Activated T-cell treated with anti-CD3 and anti-CD28 coated beads, Interleukin-2, amount 50 U/mL, for 24 hours (primary cell): ENCODE results near the gene SELENOO.
A peak's percentile ranks its signal among the peaks of the same experiment; 100 is the strongest.

Experiments used
- DNase-seq: peaks from one replicate; pipeline ENCODE4 v3.0.0-alpha.2; 2020
- H3K27ac Mint-ChIP-seq: 2 replicates; pipeline ENCODE4 v1.8.0; 2020; ENCODE audit warnings: mild to moderate bottlenecking, mixed read lengths
- H3K27me3 Mint-ChIP-seq: 2 replicates; pipeline ENCODE4 v1.8.0; 2020; ENCODE audit warnings: mixed read lengths
- H3K36me3 Mint-ChIP-seq: 2 replicates; pipeline ENCODE4 v1.8.0; 2020; ENCODE audit warnings: low read depth, mixed read lengths
- H3K4me1 Mint-ChIP-seq: 2 replicates; pipeline ENCODE4 v1.8.0; 2020; ENCODE audit warnings: low read depth, mixed read lengths
- H3K4me3 Mint-ChIP-seq: 2 replicates; pipeline ENCODE4 v1.8.0; 2020; ENCODE audit warnings: mild to moderate bottlenecking, moderate library complexity, mixed read lengths
- H3K9me3 Mint-ChIP-seq: 2 replicates; pipeline ENCODE4 v1.8.0; 2020; ENCODE audit warnings: mixed read lengths

The SELENOO gene

GRCh38 chr22:50188356-50188755 lies 12.5 kb upstream of the SELENOO start:
- H3K9me3 Mint-ChIP-seq: no peaks in the 10 kb centered on the region
- no peak for DNase-seq
- H3K27me3 Mint-ChIP-seq: peaks cover 2% of the 10 kb centered on the region
- H3K36me3 Mint-ChIP-seq: peaks cover 46% of the 10 kb centered on the region
- H3K4me1 Mint-ChIP-seq: peaks cover 58% of the 10 kb centered on the region
- H3K4me3 Mint-ChIP-seq: peak overlapping the region; percentile 93
- H3K27ac Mint-ChIP-seq: peak overlapping the region; percentile 79

GRCh38 chr22:50189184-50189848 lies 11.5 kb upstream of the SELENOO start:
- no peak for DNase-seq
- Mint-ChIP-seq H3K9me3 (no peaks in the 10 kb centered on the region), H3K27me3 (peaks cover 2% of the 10 kb centered on the region), H3K36me3 (peaks cover 56% of the 10 kb centered on the region), H3K4me1 (peaks cover 58% of the 10 kb centered on the region), H3K4me3 (peak overlapping the region; percentile 88), H3K27ac (peak overlapping the region; percentile 96)

DNA sequence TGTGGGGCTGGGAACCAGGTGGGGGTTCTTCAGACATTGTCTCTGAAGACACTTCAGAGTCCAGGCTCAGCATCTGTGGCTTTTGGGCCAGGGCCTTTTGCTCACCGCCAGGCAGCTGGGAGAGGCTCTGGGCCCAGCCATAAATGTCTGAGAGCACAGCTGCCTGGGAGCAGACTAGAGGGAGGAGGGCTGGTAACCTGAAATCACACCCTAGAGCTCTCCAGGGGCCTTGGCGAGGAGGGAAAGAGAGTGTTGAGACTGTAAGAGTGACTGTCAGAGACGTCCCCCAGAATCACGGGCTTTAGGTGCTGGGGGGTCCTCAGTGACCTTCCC lies 11.0 kb upstream of the SELENOO start:
- Mint-ChIP-seq H3K4me1 (peaks cover 55% of the 10 kb centered on the region), H3K9me3 (no peaks in the 10 kb centered on the region), H3K4me3 (peak overlapping the region; percentile 88), H3K27me3 (no peaks in the 10 kb centered on the region), H3K36me3 (peaks cover 59% of the 10 kb centered on the region), H3K27ac (peak overlapping the region; percentile 96)
- no peak for DNase-seq

GRCh38 chr22:50190182-50190940 lies 10.4 kb upstream of the SELENOO start:
- Mint-ChIP-seq H3K36me3 (peaks cover 65% of the 10 kb centered on the region), H3K9me3 (no peaks in the 10 kb centered on the region), H3K4me1 (peaks cover 54% of the 10 kb centered on the region), H3K27ac (peak overlapping the region; percentile 96), H3K27me3 (no peaks in the 10 kb centered on the region), H3K4me3 (peak overlapping the region; percentile 88)
- DNase-seq: peak; percentile 89

DNA sequence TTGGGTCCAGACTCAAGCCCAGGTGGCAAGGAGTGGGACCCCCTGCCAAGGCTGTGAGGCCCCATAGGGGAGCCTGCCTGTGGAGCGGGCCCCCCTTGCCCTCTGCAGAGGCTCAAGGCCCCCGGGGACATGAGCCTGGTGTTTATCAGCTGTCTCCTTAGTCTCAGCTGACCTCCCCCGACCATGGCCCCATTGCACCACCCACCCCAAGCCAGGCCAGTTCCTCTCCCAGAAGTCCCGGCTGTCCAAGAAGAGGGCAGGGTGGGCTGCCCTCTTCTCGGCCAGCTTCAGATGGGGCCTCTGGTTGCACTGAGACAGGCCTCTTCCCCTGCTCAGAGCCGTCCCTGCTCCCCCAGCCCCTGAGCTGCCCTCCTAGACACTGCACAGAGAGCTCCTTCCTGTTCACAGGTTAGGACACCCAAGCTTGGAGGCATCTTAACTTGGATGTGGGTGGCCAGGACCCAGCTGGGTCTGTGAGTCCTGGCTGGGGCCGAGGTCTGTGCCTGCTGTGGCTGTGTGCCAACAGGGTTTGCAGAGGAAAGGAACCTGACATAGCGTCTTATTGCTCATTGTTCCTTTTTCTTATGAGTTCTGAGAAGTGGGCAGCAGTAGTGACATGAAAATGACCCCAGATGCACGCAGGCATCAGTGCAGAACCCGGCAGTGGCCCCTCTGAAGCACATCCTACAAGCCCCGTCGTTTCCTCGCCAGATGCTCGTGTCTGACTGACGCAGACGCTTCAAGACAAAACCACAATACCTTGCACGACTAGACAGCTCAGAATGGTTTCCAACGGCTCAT lies 9.7 kb upstream of the SELENOO start:
- peak overlapping the region; percentile 96 for H3K27ac Mint-ChIP-seq
- H3K4me1 Mint-ChIP-seq: peaks cover 53% of the 10 kb centered on the region

DNA sequence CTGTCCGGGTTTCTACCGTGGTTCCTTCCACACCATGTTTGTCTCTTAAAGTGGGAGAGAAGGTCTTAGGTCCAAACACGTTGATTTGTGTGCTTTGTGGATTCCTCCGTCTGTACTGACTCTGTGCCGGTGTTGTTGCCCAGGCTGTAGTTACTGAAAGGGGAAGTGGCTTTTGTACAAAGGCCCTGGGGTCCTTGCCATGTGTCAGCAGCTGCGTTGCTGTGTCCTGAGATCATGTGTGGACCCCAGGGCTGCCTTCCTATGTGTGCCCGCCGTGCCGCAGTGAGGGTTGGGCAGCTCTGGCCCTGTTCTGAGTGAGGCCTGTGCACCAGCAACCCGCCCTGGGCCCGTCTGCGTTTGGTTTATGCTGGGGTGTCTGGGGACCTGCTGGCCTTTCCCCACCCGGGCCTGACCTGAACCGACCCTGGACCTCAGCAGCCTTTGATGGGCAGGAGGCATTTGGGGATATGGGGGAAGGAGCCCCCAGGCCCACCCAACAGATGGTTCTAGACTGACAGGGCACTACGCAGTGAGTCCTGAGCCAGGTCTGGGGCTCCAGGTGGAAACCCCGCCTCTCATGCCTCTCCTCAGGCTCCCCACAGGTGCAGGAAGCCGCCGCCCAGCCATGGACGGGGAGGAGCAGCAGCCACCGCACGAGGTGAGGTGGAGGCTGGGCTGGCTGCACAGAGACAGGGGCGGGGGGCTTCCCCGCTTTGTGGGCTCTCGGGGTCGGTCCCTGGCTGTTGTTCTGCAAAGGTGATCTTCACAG lies 8.2 kb upstream of the SELENOO start:
- Mint-ChIP-seq H3K27ac (peak overlapping the region; percentile 96), H3K4me3 (peak overlapping the region; percentile 88), H3K36me3 (peaks cover 75% of the 10 kb centered on the region), H3K27me3 (no peaks in the 10 kb centered on the region), H3K4me1 (peaks cover 45% of the 10 kb centered on the region), H3K9me3 (no peaks in the 10 kb centered on the region)
- peak; percentile 56 for DNase-seq

More for the DNA sequence above, 9.7 kb upstream of the SELENOO start:
- Mint-ChIP-seq H3K36me3 (peaks cover 73% of the 10 kb centered on the region), H3K4me3 (peak overlapping the region; percentile 88), H3K27me3 (no peaks in the 10 kb centered on the region), H3K9me3 (no peaks in the 10 kb centered on the region)
- DNase-seq: peak; percentile 76

GRCh38 chr22:50193621-50194020 lies 7.2 kb upstream of the SELENOO start:
- H3K4me3 Mint-ChIP-seq: no peak overlapping the region
- peak overlapping the region; percentile 40 for H3K27ac Mint-ChIP-seq
- no peaks in the 10 kb centered on the region for H3K9me3 Mint-ChIP-seq
- no peak for DNase-seq
- H3K27me3 Mint-ChIP-seq: no peaks in the 10 kb centered on the region
- peaks cover 73% of the 10 kb centered on the region for H3K36me3 Mint-ChIP-seq
- peaks cover 38% of the 10 kb centered on the region for H3K4me1 Mint-ChIP-seq

DNA sequence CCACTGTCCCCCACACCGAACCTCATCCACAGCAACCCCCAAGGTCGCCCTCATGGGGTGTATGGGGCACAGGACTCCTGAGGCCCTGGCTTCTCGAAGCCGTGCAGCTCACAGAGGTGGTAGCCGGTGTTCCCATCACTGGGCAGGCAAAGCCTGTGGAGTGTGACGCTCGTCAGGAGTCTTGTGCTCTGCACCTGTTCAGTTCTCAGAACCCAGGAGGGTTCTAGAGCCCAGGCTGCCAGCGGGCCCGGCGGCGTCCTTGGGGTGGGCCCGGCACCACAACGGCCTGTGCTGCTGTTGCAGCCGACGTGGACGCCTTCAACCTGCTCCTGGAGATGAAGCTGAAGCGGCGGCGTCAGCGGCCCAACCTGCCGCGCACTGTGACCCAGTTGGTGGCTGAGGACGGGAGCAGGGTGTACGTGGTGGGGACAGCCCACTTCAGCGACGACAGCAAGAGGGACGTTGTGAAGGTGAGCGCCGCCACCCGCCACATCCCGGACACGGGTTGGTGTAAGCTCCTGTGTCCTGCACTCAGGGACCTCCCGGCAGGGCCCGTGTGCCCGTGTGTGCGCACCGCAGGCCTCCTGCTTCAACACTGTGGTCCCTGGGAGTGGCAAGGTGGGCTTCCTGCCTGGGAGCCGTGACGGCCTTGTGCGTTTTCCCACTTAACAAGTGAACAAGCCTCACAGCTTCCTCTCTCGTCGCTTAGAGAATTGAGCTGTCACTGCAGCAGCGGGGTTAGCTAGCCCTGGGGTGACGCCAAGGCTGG lies 6.6 kb upstream of the SELENOO start:
- Mint-ChIP-seq H3K36me3 (peaks cover 73% of the 10 kb centered on the region), H3K4me1 (peaks cover 32% of the 10 kb centered on the region), H3K9me3 (no peaks in the 10 kb centered on the region), H3K27me3 (no peaks in the 10 kb centered on the region), H3K4me3 (no peak overlapping the region), H3K27ac (peak overlapping the region; percentile 40)
- no peak for DNase-seq

- H3K9me3 Mint-ChIP-seq: no peaks in the 10 kb centered on the region
- peak overlapping the region; percentile 44 for H3K27ac Mint-ChIP-seq
- no peak overlapping the region for H3K4me3 Mint-ChIP-seq
- H3K36me3 Mint-ChIP-seq: peaks cover 70% of the 10 kb centered on the region
- no peaks in the 10 kb centered on the region for H3K27me3 Mint-ChIP-seq
- DNase-seq: no peak
- H3K4me1 Mint-ChIP-seq: peaks cover 28% of the 10 kb centered on the region
Measured at GRCh38 chr22:50196256-50196655, 4.6 kb upstream of the SELENOO start.

DNA sequence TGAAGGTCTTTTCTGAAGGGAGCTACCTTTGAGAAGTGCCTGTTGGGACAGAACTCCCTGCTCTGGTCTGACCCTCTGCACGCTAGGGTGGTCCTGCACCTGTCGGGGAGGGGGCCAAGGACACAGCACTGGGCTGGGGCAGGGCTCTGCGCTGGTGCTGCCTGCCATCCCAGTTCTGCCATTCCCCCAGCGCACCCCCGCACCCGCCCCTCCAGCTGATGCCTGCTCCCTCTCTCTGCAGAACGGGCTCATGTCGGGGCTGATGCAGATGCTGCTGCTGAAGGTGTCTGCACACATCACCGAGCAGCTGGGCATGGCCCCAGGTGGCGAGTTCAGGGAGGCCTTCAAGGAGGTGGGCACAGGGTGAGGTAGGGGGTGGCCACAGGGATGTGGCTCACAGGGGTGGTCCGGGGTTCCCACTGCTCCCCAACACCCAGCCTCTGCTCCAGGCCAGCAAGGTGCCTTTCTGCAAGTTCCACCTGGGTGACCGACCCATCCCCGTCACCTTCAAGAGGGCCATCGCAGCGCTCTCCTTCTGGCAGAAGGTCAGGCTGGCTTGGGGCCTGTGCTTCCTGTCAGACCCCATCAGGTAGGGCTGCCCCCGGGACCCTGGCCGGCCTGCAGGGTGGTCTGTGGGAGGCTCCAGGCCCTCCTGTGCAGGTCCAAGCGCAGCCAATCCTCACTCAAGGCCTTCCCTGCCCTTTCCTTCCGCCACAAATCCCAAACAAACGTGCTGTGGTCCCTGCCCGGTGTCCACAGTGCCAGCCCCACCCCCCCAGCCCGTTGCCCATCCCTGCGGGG lies 3.6 kb upstream of the SELENOO start:
- Mint-ChIP-seq H3K4me1 (peaks cover 23% of the 10 kb centered on the region), H3K27ac (peak overlapping the region; percentile 40), H3K4me3 (no peak overlapping the region), H3K9me3 (no peaks in the 10 kb centered on the region), H3K36me3 (peaks cover 65% of the 10 kb centered on the region), H3K27me3 (no peaks in the 10 kb centered on the region)
- no peak for DNase-seq

DNA sequence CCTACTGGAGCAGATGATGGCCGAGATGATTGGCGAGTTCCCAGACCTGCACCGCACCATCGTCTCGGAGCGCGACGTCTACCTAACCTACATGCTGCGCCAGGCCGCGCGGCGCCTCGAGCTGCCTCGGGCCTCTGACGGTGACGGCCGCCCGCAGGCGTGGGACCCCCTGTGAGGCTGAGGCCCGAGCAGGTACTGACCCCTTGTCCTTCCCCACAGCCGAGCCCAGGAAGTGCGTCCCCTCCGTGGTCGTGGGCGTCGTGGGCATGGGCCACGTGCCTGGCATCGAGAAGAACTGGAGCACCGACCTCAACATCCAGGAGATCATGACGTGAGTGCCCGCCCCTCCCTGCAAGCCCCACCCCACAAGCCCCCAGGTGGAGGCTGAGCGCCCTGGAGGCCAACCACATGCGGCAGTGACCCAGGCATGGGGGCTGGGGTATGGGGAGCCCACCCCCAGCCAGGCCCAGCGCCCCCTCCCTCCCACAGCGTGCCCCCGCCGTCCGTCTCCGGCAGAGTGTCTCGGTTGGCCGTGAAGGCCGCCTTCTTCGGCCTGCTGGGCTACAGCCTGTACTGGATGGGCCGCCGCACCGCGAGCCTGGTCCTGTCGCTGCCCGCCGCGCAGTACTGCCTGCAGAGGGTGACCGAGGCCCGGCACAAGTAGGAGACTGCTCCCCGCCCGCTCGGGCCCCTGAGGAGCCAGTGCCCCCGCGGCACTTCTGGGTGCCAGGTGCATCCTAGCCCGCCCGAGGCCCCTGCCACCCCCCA lies 2.8 kb upstream of the SELENOO start:
- H3K9me3 Mint-ChIP-seq: no peaks in the 10 kb centered on the region
- H3K4me3 Mint-ChIP-seq: no peak overlapping the region
- H3K36me3 Mint-ChIP-seq: peaks cover 62% of the 10 kb centered on the region
- no peak for DNase-seq
- no peaks in the 10 kb centered on the region for H3K27me3 Mint-ChIP-seq
- H3K4me1 Mint-ChIP-seq: peaks cover 19% of the 10 kb centered on the region
- H3K27ac Mint-ChIP-seq: no peak overlapping the region

DNA sequence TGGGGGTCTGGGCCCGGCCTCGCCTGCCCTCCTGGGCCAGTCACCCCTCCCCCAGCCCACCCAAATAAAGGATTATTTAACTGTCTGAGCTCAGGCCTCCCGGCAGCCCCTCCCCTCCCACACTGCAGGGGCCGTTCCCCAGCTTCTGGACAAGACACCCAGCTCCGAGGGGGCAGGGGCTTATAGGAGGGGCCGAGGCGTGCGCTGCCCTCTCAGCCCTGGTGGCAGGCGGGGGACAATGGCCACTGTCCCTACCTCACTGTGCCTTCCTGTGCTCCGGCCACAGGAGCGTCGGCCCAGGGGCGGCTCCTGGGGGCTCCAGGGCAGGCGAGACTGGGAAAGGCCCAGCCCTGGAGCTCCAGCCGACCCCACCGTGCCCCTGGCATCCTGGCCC lies 2.2 kb upstream of the SELENOO start:
- peaks cover 63% of the 10 kb centered on the region for H3K36me3 Mint-ChIP-seq
- no peaks in the 10 kb centered on the region for H3K9me3 Mint-ChIP-seq
- DNase-seq: no peak
- no peak overlapping the region for H3K27ac Mint-ChIP-seq
- H3K4me3 Mint-ChIP-seq: no peak overlapping the region
- H3K27me3 Mint-ChIP-seq: no peaks in the 10 kb centered on the region
- H3K4me1 Mint-ChIP-seq: peaks cover 24% of the 10 kb centered on the region
